ENCODE results near the gene OR2A42. TPM values are rescaled to one million over a fixed set of nuclear protein-coding genes. Genes with fewer than 3 reads are reported as not detected.
"Not testable (repeated sequence)": the region's sequence is repeated elsewhere in the genome, so short reads cannot be mapped to it uniquely, and the experiment has no call there.

OR2A42 gene, protein sequence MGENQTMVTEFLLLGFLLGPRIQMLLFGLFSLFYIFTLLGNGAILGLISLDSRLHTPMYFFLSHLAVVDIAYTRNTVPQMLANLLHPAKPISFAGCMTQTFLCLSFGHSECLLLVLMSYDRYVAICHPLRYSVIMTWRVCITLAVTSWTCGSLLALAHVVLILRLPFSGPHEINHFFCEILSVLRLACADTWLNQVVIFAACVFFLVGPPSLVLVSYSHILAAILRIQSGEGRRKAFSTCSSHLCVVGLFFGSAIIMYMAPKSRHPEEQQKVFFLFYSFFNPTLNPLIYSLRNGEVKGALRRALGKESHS
- total RNA-seq = 0.10 TPM in 1 of 2 replicates, not detected in the other
- polyA plus RNA-seq = 0.46 TPM in 1 of 2 replicates, not detected in the other

DNA sequence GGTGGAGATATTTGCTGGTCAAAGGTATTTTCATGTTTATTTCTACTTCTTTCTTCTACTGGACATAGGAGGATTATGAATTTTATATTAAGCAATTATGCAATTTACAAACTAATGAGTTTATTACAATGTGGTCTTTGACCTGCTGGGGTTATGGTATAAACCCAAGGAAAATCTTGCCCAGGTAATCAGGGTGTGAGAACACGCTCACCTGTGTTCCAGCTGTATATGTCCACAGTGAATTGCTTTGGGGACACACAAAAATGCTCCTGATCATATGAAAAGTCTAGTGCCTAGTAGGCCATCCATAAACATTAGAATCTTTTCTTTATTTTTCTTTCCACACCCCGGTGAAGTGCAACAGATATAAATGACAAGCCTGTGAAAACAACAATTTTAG, at the start of gene OR2A42:
Gene OR2A42, minus strand, starts transcription at position 241 of the 400 bp plus-strand sequence. CDS start 6,762 bp downstream, outside the sequence.
- not testable (repeated sequence) for H3K4me2 ChIP-seq; H3K9me3 ChIP-seq (ENCODE audit: low read depth); H3K36me3 ChIP-seq (replicated peaks; ENCODE audit: insufficient read depth, low read depth); DNase-seq (ENCODE audit: low spot score); H4K20me1 ChIP-seq (ENCODE audit: insufficient read depth, poor library complexity, severe bottlenecking); H3K79me2 ChIP-seq; H3K4me1 ChIP-seq (ENCODE audit: insufficient read depth); H3K27me3 ChIP-seq; H3K27ac ChIP-seq; H3K4me3 ChIP-seq; H2AFZ ChIP-seq; H3K9me2 ChIP-seq (replicated peaks; ENCODE audit: insufficient read depth)
- 88% methylated on average over 1 of the region's 2 CpGs for WGBS (ENCODE audit: low lambda C conversion rate, missing lambda C conversion rate)

DNA sequence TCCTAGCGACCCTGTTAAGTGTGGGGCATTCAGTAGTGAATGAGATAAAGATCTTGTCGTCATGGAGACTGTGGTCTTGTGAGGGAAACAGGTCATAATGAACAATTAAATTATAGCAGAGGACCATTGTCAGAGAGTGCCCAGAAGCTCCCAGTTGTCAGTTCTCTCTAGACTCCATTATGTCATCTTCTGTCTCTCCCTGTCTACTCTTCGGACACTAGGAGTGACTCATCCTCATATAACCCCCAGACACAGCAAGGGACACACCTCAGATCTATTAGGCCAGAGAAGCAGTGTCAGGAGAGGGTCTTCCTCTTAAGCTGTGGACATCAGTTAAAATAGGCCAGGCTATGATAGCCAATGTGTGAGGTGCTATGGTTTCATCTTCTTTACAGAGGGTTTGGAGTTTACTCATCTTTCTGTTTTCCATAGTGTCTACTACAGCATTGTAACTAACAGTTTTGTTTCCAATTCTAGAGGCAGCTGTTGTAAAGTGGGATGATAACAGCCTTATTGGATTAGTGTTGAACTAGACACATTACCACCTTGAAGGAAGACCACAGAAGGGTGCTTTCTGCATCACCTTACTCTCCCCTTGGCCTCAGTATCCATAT, 47.9 kb upstream of the OR2A42 start:
- H3K36me3 ChIP-seq (replicated peaks; ENCODE audit: insufficient read depth, low read depth); H3K27me3 ChIP-seq; H3K9me3 ChIP-seq (ENCODE audit: low read depth); H3K4me3 ChIP-seq; H3K79me2 ChIP-seq; H3K4me1 ChIP-seq (ENCODE audit: insufficient read depth); DNase-seq (ENCODE audit: low spot score); H4K20me1 ChIP-seq (ENCODE audit: insufficient read depth, poor library complexity, severe bottlenecking); H2AFZ ChIP-seq; H3K4me2 ChIP-seq; H3K9me2 ChIP-seq (replicated peaks; ENCODE audit: insufficient read depth); H3K27ac ChIP-seq: not testable (repeated sequence)
- no CpG with 5 or more reads among the region's 3 CpGs for WGBS (ENCODE audit: low lambda C conversion rate, missing lambda C conversion rate)

DNA sequence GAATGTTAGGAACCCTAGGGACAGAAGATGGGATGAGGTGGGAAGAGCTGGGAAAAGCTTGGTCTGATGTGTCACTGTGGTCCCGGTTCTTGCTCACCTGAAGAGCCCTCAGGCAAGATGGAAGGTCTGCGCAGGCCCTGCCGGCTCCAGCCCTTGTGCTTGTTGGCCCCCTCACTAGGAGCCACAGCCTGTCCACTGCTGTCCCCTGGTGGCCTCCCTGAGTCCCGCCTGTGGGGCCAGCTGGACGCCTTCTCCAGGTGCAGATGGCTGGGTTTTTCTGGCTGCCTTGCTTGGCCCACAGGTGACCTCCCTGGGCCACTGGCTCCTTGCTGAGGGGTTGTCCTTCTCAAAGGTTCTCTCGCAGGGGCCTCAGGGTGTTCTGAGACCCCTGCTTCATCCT, 44.3 kb upstream of the OR2A42 start:
- not testable (repeated sequence) for H3K9me3 ChIP-seq (ENCODE audit: low read depth); DNase-seq (ENCODE audit: low spot score); H3K36me3 ChIP-seq (replicated peaks; ENCODE audit: insufficient read depth, low read depth); H3K79me2 ChIP-seq; H3K9me2 ChIP-seq (replicated peaks; ENCODE audit: insufficient read depth); H3K4me3 ChIP-seq; H4K20me1 ChIP-seq (ENCODE audit: insufficient read depth, poor library complexity, severe bottlenecking); H3K4me1 ChIP-seq (ENCODE audit: insufficient read depth); H3K27me3 ChIP-seq; H3K27ac ChIP-seq; H2AFZ ChIP-seq; H3K4me2 ChIP-seq
- no CpG with 5 or more reads among the region's 6 CpGs for WGBS (ENCODE audit: low lambda C conversion rate, missing lambda C conversion rate)

DNA sequence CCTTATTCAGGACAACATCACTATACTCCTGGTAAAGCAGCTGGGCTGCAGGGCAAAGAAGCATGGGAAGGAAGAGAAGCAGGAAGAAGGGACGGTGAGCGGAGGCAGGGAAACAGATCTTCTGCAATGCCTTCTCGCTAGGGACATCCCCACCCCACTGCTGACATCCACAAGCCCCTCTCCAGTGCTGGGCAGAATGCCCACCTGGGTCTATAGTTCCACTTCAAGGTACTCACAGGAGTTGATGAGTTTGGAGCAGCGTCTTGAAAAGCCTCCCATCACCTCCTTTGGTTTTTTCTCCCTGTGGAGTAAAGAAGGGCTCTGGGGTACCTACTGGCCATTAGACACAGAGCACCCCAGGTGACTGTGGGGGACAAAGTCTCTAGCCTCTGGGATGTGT, 43.1 kb upstream of the OR2A42 start:
- WGBS (ENCODE audit: low lambda C conversion rate, missing lambda C conversion rate) = 96% methylated on average over 4 of the region's 4 CpGs
- not testable (repeated sequence) for H3K36me3 ChIP-seq (replicated peaks; ENCODE audit: insufficient read depth, low read depth); H4K20me1 ChIP-seq (ENCODE audit: insufficient read depth, poor library complexity, severe bottlenecking); H3K27me3 ChIP-seq; H3K4me2 ChIP-seq; H3K79me2 ChIP-seq; H3K27ac ChIP-seq; DNase-seq (ENCODE audit: low spot score); H3K9me3 ChIP-seq (ENCODE audit: low read depth); H3K9me2 ChIP-seq (replicated peaks; ENCODE audit: insufficient read depth); H3K4me1 ChIP-seq (ENCODE audit: insufficient read depth); H3K4me3 ChIP-seq; H2AFZ ChIP-seq

DNA sequence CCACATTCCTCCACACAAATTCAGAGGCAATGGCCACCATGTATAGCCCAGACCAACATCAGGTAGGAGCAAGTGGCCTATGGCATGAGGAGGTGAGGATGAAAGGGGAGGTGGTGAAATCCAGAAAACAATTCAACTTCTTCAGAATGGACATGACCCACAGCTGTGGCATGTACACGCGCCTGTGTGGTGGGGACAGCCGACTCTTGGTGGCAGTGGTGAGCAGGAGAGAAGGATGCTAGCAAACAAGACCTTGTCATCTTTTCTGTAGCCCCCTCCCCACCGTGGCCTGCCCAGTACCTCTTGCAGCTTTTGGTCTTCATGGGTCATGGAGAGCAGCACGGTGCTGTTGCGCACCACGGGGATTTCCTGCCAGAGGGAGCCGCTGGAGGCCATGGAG, 42.6 kb upstream of the OR2A42 start:
- DNase-seq (ENCODE audit: low spot score); H3K27ac ChIP-seq; H3K79me2 ChIP-seq; H3K9me3 ChIP-seq (ENCODE audit: low read depth); H3K4me2 ChIP-seq; H3K36me3 ChIP-seq (replicated peaks; ENCODE audit: insufficient read depth, low read depth); H4K20me1 ChIP-seq (ENCODE audit: insufficient read depth, poor library complexity, severe bottlenecking); H2AFZ ChIP-seq; H3K9me2 ChIP-seq (replicated peaks; ENCODE audit: insufficient read depth); H3K27me3 ChIP-seq; H3K4me1 ChIP-seq (ENCODE audit: insufficient read depth); H3K4me3 ChIP-seq: not testable (repeated sequence)
- no CpG with 5 or more reads among the region's 8 CpGs for WGBS (ENCODE audit: low lambda C conversion rate, missing lambda C conversion rate)

DNA sequence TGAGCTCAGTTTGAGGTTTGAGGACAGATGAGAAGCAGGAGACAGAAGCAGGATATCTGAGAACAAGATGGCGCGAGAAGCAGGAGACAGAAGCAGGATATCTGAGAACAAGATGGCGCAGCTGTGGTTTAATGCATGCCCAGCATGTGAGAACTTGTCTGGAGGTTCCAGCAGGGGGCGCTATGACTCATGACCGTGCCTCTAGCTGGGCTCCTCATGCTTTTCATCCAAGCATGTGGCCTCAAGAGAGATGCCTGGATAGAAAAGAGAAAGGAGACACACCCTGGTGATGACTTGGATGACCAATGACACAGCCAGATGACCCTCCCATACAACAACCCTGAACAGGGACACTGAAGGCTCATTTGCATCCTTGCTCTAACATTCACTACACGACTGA, 40.6 kb upstream of the OR2A42 start:
- H3K4me3 ChIP-seq; H3K9me3 ChIP-seq (ENCODE audit: low read depth); H3K27ac ChIP-seq; DNase-seq (ENCODE audit: low spot score); H3K4me1 ChIP-seq (ENCODE audit: insufficient read depth); H3K4me2 ChIP-seq; H3K9me2 ChIP-seq (replicated peaks; ENCODE audit: insufficient read depth); H2AFZ ChIP-seq; H3K79me2 ChIP-seq; H3K36me3 ChIP-seq (replicated peaks; ENCODE audit: insufficient read depth, low read depth); H3K27me3 ChIP-seq; H4K20me1 ChIP-seq (ENCODE audit: insufficient read depth, poor library complexity, severe bottlenecking): not testable (repeated sequence)
- 85% methylated on average over 4 of the region's 6 CpGs for WGBS (ENCODE audit: low lambda C conversion rate, missing lambda C conversion rate)

DNA sequence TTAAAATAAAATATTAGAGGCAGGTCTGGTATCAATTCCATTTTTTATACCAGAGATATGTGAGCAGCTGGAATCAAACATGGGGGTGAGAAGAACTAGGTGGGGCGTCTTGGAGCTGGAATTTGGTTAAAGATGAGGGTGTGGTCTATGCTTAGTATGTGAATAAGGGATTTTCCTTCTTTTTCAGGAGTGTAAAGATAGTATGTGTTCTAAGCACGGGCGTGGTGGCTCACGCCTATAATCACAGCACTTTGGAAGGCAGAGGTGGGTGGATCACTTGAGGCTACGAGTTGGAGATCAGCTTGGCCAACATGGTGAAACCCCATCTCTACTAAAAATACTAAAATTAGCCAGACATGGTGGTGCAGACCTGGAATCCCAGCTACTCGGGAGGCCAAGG, 35.9 kb upstream of the OR2A42 start:
- H3K9me2 ChIP-seq (replicated peaks; ENCODE audit: insufficient read depth); H3K4me1 ChIP-seq (ENCODE audit: insufficient read depth); H4K20me1 ChIP-seq (ENCODE audit: insufficient read depth, poor library complexity, severe bottlenecking); H3K4me3 ChIP-seq; H3K27me3 ChIP-seq; H3K27ac ChIP-seq; H3K9me3 ChIP-seq (ENCODE audit: low read depth); H3K79me2 ChIP-seq; H3K36me3 ChIP-seq (replicated peaks; ENCODE audit: insufficient read depth, low read depth); H2AFZ ChIP-seq; H3K4me2 ChIP-seq; DNase-seq (ENCODE audit: low spot score): not testable (repeated sequence)
- WGBS (ENCODE audit: low lambda C conversion rate, missing lambda C conversion rate) = 92% methylated on average over 5 of the region's 6 CpGs

DNA sequence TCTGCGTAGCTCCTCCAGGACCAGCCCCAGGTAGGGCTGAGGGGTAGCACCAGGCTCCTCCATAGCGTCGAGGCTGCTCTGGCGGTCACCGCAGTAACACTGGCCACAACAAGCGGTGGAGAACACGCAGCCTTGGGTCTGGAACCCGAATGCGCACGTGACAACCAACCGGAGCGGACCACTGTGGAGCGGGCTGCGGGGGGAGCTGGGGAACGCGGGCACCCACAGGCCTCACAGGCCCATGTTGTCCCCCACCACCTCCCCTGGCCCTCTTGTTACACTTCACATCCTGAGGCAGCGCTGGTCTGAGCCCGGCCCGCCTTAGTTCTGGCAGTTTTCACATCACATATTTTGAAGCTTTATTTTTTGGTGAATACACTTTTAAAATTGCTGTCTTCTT, 29.8 kb upstream of the OR2A42 start, which contains the start of gene CTAGE8:
Gene CTAGE8, minus strand, starts transcription at position 101 of the 400 bp plus-strand sequence. Its CDS starts 38 bp downstream, at position 63.
- no CpG with 5 or more reads among the region's 19 CpGs for WGBS (ENCODE audit: low lambda C conversion rate, missing lambda C conversion rate)
- H3K27me3 ChIP-seq; H3K36me3 ChIP-seq (replicated peaks; ENCODE audit: insufficient read depth, low read depth); H2AFZ ChIP-seq; H3K4me2 ChIP-seq; H3K9me3 ChIP-seq (ENCODE audit: low read depth); H3K27ac ChIP-seq; H3K9me2 ChIP-seq (replicated peaks; ENCODE audit: insufficient read depth); H4K20me1 ChIP-seq (ENCODE audit: insufficient read depth, poor library complexity, severe bottlenecking); H3K4me3 ChIP-seq; H3K79me2 ChIP-seq; DNase-seq (ENCODE audit: low spot score); H3K4me1 ChIP-seq (ENCODE audit: insufficient read depth): not testable (repeated sequence)

DNA sequence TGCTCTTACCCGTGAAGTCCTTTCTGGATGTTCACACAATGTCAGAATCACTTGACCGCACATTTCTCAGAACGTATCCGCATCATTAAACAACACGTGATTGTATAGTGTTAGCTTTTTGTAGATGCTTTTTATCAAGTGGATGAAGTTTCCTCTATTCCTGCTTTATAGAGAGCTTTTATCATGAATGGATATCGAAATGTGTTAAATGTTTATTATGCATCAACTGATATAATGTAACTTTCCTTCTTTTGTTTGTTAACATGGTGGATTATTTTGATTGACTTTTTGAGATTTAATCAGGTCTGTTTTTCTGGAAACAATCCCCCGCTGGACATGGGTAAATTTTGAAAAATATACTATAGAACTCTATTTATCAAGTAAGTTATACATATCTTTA, 25.3 kb upstream of the OR2A42 start, which contains the start of gene OR2A7:
Gene OR2A7, minus strand, starts transcription at position 101 of the 400 bp plus-strand sequence. CDS start 5,164 bp downstream, outside the sequence.
- H3K4me1 ChIP-seq (ENCODE audit: insufficient read depth); H2AFZ ChIP-seq; H3K4me2 ChIP-seq; H3K27ac ChIP-seq; H3K27me3 ChIP-seq; H4K20me1 ChIP-seq (ENCODE audit: insufficient read depth, poor library complexity, severe bottlenecking); H3K9me2 ChIP-seq (replicated peaks; ENCODE audit: insufficient read depth); H3K9me3 ChIP-seq (ENCODE audit: low read depth); H3K36me3 ChIP-seq (replicated peaks; ENCODE audit: insufficient read depth, low read depth); H3K79me2 ChIP-seq; H3K4me3 ChIP-seq; DNase-seq (ENCODE audit: low spot score): not testable (repeated sequence)
- 97% methylated on average over 7 of the region's 7 CpGs for WGBS (ENCODE audit: low lambda C conversion rate, missing lambda C conversion rate)
